GM10248 (cell line): ENCODE measurements around the gene PRRT3.

Experiments used
- CTCF ChIA-PET: fragments of 300-600 bp; sonication (Branson Sonifier 250); formaldehyde crosslinking; extraction: SDS; loops from one replicate; lab custom pipeline; 2021; ENCODE audit warnings: antibody characterized with exemption; lab: Yijun Ruan, JAX
- POLR2A ChIA-PET: fragments of 350-650 bp; sonication (Branson Sonifier 250); formaldehyde crosslinking; extraction: SDS; loops from one replicate; lab custom pipeline; 2020; ENCODE audit warnings: antibody characterized with exemption; lab: Yijun Ruan, JAX
- DNase-seq: peaks from one replicate; pipeline ENCODE4 v3.0.0; 2012; ENCODE audit errors: extremely low spot score
- TF ChIP-seq, protein P1 (sequence below): IDR thresholded peaks from 2 replicates; pipeline ENCODE4 v1.5.1; 2012; ENCODE audit warnings: mild to moderate bottlenecking, low read depth; ENCODE audit errors: extremely low read depth, missing control alignments, control extremely low read depth

Gene PRRT3

DNA sequence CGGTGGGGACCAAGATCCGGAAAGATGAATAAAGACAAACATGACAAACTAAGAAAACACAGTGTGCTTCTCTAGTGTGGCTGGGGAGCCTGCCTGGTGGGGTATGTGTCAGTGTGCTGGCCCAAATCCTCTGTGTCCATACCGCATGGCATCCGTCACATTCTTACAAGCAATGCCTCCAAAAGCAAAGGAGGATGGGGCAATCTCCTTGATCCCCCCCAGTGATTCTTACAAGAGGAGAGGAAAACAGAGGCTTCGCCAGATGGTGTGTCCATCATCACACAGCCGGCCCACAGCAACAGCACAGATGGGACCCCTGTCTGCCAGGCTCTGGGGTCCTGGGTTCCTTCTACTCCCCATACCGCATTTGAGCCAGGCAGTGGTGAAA is 35.9 kb downstream of the PRRT3 start:
- ChIA-PET CTCF (interaction anchor here (1.2 to 1.8 kb wide), 3 partner anchors 9 to 17 kb away, joined by 3 to 8 read pairs (median 5); partner anchors contain the start of gene CRELD1), POLR2A (interaction anchor here (1.1 kb wide), 1 partner anchor 15 kb away, joined by 3 read pairs; no protein-coding TSS in a partner anchor)

DNA sequence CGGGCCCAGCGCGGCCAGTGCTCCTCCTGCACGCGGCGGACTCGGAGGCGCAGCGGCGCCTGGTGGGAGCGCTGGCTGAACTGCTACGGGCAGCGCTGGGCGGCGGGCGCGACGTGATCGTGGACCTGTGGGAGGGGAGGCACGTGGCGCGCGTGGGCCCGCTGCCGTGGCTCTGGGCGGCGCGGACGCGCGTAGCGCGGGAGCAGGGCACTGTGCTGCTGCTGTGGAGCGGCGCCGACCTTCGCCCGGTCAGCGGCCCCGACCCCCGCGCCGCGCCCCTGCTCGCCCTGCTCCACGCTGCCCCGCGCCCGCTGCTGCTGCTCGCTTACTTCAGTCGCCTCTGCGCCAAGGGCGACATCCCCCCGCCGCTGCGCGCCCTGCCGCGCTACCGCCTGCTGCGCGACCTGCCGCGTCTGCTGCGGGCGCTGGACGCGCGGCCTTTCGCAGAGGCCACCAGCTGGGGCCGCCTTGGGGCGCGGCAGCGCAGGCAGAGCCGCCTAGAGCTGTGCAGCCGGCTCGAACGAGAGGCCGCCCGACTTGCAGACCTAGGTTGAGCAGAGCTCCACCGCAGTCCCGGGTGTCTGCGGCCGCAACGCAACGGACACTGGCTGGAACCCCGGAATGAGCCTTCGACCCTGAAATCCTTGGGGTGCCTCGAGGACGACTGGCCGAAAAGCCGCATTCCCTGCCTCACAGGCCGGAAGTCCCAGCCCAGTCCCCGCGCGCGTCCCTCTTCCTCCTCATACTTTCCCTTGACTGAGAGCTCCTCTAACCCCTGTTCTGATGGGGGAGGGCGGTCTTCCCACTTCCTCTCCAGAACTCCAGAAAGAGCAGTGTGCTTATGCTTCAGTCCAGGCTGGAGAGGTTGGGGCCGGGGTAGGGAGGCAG is 36.7 kb downstream of the PRRT3 start:
- ChIA-PET POLR2A (no interaction called here), CTCF (interaction anchor here (0.7 to 4.6 kb wide), 4 partner anchors 10 to 22 kb away, joined by 3 to 25 read pairs (median 6); partner anchors contain the start of genes CRELD1 and IL17RE)
- TF ChIP-seq, protein P1, sequence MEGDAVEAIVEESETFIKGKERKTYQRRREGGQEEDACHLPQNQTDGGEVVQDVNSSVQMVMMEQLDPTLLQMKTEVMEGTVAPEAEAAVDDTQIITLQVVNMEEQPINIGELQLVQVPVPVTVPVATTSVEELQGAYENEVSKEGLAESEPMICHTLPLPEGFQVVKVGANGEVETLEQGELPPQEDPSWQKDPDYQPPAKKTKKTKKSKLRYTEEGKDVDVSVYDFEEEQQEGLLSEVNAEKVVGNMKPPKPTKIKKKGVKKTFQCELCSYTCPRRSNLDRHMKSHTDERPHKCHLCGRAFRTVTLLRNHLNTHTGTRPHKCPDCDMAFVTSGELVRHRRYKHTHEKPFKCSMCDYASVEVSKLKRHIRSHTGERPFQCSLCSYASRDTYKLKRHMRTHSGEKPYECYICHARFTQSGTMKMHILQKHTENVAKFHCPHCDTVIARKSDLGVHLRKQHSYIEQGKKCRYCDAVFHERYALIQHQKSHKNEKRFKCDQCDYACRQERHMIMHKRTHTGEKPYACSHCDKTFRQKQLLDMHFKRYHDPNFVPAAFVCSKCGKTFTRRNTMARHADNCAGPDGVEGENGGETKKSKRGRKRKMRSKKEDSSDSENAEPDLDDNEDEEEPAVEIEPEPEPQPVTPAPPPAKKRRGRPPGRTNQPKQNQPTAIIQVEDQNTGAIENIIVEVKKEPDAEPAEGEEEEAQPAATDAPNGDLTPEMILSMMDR = peak; percentile 45
- no peak for DNase-seq

More for the DNA sequence above, 35.9 kb downstream of the PRRT3 start:
- DNase-seq = no peak
- TF ChIP-seq, protein P1 = no peak

DNA sequence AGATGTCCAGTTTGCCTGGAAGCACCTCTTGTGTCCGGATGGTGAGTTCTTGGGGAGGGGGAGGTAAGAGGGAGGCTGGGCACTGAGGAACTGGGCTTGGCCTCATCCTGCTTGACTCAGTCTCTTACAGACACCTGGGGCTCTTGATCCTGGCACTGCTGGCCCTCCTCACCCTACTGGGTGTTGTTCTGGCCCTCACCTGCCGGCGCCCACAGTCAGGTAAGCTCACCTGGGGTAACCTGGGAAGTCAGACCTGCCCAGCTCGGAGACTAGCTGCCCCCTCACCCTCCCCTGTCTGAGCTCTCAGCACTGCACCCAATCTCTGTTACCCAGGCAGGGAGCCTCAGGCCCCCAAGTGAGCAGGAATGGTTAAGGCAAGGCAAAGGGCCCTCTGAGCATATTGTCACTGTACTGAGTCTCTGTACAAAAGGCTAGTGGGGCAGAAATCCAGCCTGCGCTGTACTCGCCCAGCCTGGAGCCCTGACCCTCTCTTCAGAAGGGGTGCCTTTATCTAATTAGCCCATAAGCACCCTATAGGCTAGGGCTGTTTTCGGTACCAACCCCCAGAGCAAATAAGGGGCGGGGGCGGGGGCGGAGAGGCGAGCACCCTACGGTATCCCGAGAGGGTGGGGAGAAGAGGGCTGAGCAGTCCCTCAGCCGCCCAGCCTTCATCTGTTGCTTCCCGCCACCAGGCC is 37.5 kb downstream of the PRRT3 start:
- POLR2A ChIA-PET = no interaction called here
- CTCF ChIA-PET = interaction anchor here (1.0 to 4.6 kb wide), 3 partner anchors 12 to 21 kb away, joined by 3 to 41 read pairs (median 25); partner anchors contain the start of genes CRELD1 and IL17RE
- TF ChIP-seq, protein P1 = no peak
- DNase-seq = no peak

DNA sequence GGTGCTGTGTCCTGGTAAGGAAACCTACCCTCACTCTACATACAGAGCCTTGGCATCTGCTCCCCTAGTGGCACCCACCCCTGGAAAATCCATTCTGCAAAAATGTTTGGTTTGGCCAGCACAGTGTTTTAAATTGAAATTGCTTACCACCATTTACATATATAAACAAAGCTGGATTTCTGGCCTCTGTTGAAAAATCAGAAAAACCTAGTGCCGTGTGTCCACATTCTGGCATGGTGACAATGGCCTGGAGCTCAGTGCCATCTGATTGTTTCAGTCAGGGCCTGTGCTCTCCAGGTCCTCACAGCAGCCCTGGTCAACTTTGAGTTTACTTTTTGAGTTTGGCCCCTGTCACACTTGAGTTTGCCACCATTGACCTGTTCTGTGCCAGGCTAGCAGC is 38.2 kb downstream of the PRRT3 start:
- DNase-seq = no peak
- TF ChIP-seq, protein P1 = no peak
- ChIA-PET POLR2A (interaction anchor here (0.5 kb wide), 1 partner anchor 101 kb away, joined by 3 read pairs; no protein-coding TSS in a partner anchor), CTCF (interaction anchor here (0.7 to 4.6 kb wide), 7 partner anchors 9 to 410 kb away, joined by 3 to 41 read pairs (median 4); partner anchors contain the start of genes CRELD1 and IL17RE)

DNA sequence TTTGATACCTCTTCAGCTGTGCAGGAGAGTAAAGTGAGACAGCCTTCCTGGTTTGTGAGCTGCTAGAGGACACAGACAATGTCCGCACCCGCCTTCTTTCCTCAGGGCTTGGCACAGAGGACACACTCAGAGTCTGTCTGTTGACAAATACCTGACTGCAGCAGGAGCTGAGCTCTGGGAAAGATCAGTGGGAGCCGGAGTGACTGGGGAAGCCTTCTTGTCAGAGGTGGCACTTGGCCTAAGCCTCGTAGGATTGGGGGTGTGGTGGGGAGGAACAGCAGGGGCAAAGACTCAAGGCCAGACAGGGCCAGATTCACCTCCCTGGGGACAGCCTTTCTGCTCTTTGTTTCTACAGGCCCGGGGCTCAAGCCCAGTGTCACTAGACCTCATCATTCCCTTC is 38.6 kb downstream of the PRRT3 start:
- POLR2A ChIA-PET = interaction anchor here (0.5 kb wide), 1 partner anchor 101 kb away, joined by 3 read pairs; no protein-coding TSS in a partner anchor

More for the DNA sequence above, 38.6 kb downstream of the PRRT3 start:
- TF ChIP-seq, protein P1 = no peak
- no peak for DNase-seq
- CTCF ChIA-PET = interaction anchor here (0.7 to 4.6 kb wide), 7 partner anchors 10 to 410 kb away, joined by 3 to 41 read pairs (median 4); partner anchors contain the start of genes CRELD1 and IL17RE
